Hepatocyte (in vitro differentiated cells): ENCODE measurements around the gene WNK2.

Source experiments
- CTCF ChIP-seq: fragments of 200-600 bp; sonication (generic); IDR thresholded peaks from 2 replicates; pipeline ENCODE4 v1.5.1; 2016; ENCODE audit warnings: antibody characterized with exemption, mild to moderate bottlenecking; ENCODE audit not compliant: poor library complexity
- EZH2 ChIP-seq: fragments of 200-600 bp; sonication (generic); IDR thresholded peaks from 2 replicates; pipeline ENCODE4 v1.6.1; 2016; ENCODE audit warnings: antibody characterized with exemption, mild to moderate bottlenecking, borderline replicate concordance
- EZH2phosphoT487 ChIP-seq: fragments of 200-600 bp; sonication (generic); IDR thresholded peaks from one replicate; pipeline ENCODE4 v1.6.1; 2018; ENCODE audit warnings: antibody characterized with exemption, mild to moderate bottlenecking, low read depth, moderate library complexity; ENCODE audit not compliant: unreplicated experiment, severe bottlenecking

GRCh38 chr9:93317495-93318094, 133.7 kb downstream of the WNK2 start:
- TF ChIP-seq CTCF (no peak), EZH2 (no peak), EZH2phosphoT487 (no peak)
